Astrocyte (in vitro differentiated cells and primary cell): ENCODE results near the gene P2RX4.
"Not testable (repeated sequence)": the region's sequence is repeated elsewhere in the genome, so short reads cannot be mapped to it uniquely, and the experiment has no call there.

Experiments used
- CTCF ChIP-seq: IDR thresholded peaks from 2 replicates; pipeline ENCODE4 v1.5.1; 2011; ENCODE audit warnings: low read depth, mild to moderate bottlenecking, inconsistent platforms, low read length, moderate library complexity; ENCODE audit not compliant: insufficient read depth
- EZH2 ChIP-seq: IDR thresholded peaks from 2 replicates; pipeline ENCODE4 v1.6.1; 2012; ENCODE audit warnings: mild to moderate bottlenecking, low read length, inconsistent platforms; ENCODE audit not compliant: insufficient read depth

GRCh38 chr12:121229826-121230537, 20.1 kb downstream of the P2RX4 start:
- TF ChIP-seq CTCF = peak; percentile 86
- TF ChIP-seq EZH2 = not testable (repeated sequence)
